ENCODE data around the gene ENDOU.

The ENDOU gene

GRCh38 chr12:47742253-47742825 lies 17.0 kb upstream of the ENDOU start:
- no peak overlapping the region for H2AK5ac ChIP-seq (ENCODE audit: low read depth, low read length)
- no peak overlapping the region for H2AFZ ChIP-seq (ENCODE audit: low read length)
- H3K4me3 ChIP-seq (ENCODE audit: low read length in 2 of 2) = no peak overlapping the region
- H3K27me3 ChIP-seq (ENCODE audit: control insufficient read depth in 3 of 3, insufficient read depth in 3 of 3, low read depth in 1 of 3, low read length in 3 of 3) = no peaks in the 10 kb centered on the region
- no peak overlapping the region for H4K91ac ChIP-seq (ENCODE audit: low read depth, low read length, poor library complexity)
- no peak overlapping the region for H3K23ac ChIP-seq (ENCODE audit: low read depth, low read length, poor library complexity)
- no peak overlapping the region for H3K18ac ChIP-seq (ENCODE audit: low read length)
- H3K4ac ChIP-seq (ENCODE audit: low read length) = no peak overlapping the region
- no peak overlapping the region for H2BK15ac ChIP-seq (ENCODE audit: low read length)
- H3K36me3 ChIP-seq (replicated peaks in 1 of 2; ENCODE audit: control insufficient read depth in 2 of 2, insufficient read depth in 2 of 2, low read length in 2 of 2) = no peaks in the 10 kb centered on the region
- no CpG with 5 or more reads among the region's 7 CpGs for whole genome bisulfite sequencing, 2 donors (ENCODE audit: extremely low coverage in 2 of 2, insufficient read length in 2 of 2, insufficient replicate concordance in 1 of 2)
- no peak for DNase-seq (ENCODE audit: low spot score)
- H3K4me1 ChIP-seq (ENCODE audit: control insufficient read depth in 2 of 2, insufficient read depth in 1 of 2, low read depth in 1 of 2, low read length in 2 of 2) = peaks cover 2 to 17% of the 10 kb centered on the region in 2 donors
- H2BK120ac ChIP-seq (ENCODE audit: low read depth, low read length) = no peak overlapping the region
- no peak overlapping the region for H3K14ac ChIP-seq (ENCODE audit: low read length)
- no peak overlapping the region for H2BK12ac ChIP-seq (ENCODE audit: low read length)
- H3K79me1 ChIP-seq (ENCODE audit: low read depth, low read length) = no peaks in the 10 kb centered on the region
- H3K27ac ChIP-seq (replicated peaks; ENCODE audit: low read length) = no peak overlapping the region
- no peak overlapping the region for H4K8ac ChIP-seq (ENCODE audit: low read depth, low read length)
- H2BK5ac ChIP-seq (ENCODE audit: low read length) = no peak overlapping the region
- H3K9me3 ChIP-seq (replicated peaks in 1 of 2; ENCODE audit: control insufficient read depth in 2 of 2, insufficient read depth in 1 of 2, low read depth in 1 of 2, low read length in 2 of 2) = no peaks in the 10 kb centered on the region
- H3K4me2 ChIP-seq (ENCODE audit: insufficient read depth, low read length, poor library complexity, severe bottlenecking) = no peak overlapping the region
- H3K9ac ChIP-seq (ENCODE audit: low read depth, low read length, poor library complexity) = no peak overlapping the region

- H2BK5ac ChIP-seq (ENCODE audit: low read length) = peak overlapping the region; percentile 7
- no peak overlapping the region for H4K91ac ChIP-seq (ENCODE audit: low read depth, low read length, poor library complexity)
- no peak overlapping the region for H3K23ac ChIP-seq (ENCODE audit: low read depth, low read length, poor library complexity)
- no CpG with 5 or more reads among the region's 4 CpGs for WGBS, 2 donors (ENCODE audit: extremely low coverage in 2 of 2, insufficient read length in 2 of 2, insufficient replicate concordance in 1 of 2)
- H2BK15ac ChIP-seq (ENCODE audit: low read length) = no peak overlapping the region
- no peak overlapping the region for H2AK5ac ChIP-seq (ENCODE audit: low read depth, low read length)
- H3K79me1 ChIP-seq (ENCODE audit: low read depth, low read length) = no peaks in the 10 kb centered on the region
- H3K9ac ChIP-seq (ENCODE audit: low read depth, low read length, poor library complexity) = no peak overlapping the region
- DNase-seq (ENCODE audit: low spot score) = no peak
- H3K27ac ChIP-seq (replicated peaks; ENCODE audit: low read length) = no peak overlapping the region
- no peak overlapping the region for H3K4me3 ChIP-seq (ENCODE audit: low read length in 2 of 2)
- no peak overlapping the region for H2BK12ac ChIP-seq (ENCODE audit: low read length)
- no peak overlapping the region for H4K8ac ChIP-seq (ENCODE audit: low read depth, low read length)
- no peak overlapping the region for H3K4ac ChIP-seq (ENCODE audit: low read length)
- H2AFZ ChIP-seq (ENCODE audit: low read length) = peak overlapping the region; percentile 37
- H3K18ac ChIP-seq (ENCODE audit: low read length) = peak overlapping the region; percentile 60
- H3K4me1 ChIP-seq (ENCODE audit: control insufficient read depth in 2 of 2, insufficient read depth in 1 of 2, low read depth in 1 of 2, low read length in 2 of 2) = peaks cover 7 to 21% of the 10 kb centered on the region in 2 donors
- H3K14ac ChIP-seq (ENCODE audit: low read length) = no peak overlapping the region
- H3K27me3 ChIP-seq (ENCODE audit: control insufficient read depth in 3 of 3, insufficient read depth in 3 of 3, low read depth in 1 of 3, low read length in 3 of 3) = no peaks in the 10 kb centered on the region
- H3K36me3 ChIP-seq (replicated peaks in 1 of 2; ENCODE audit: control insufficient read depth in 2 of 2, insufficient read depth in 2 of 2, low read length in 2 of 2) = no peaks in the 10 kb centered on the region
- peak overlapping the region; percentile 0 for H2BK120ac ChIP-seq (ENCODE audit: low read depth, low read length)
- H3K4me2 ChIP-seq (ENCODE audit: insufficient read depth, low read length, poor library complexity, severe bottlenecking) = no peak overlapping the region
- no peaks in the 10 kb centered on the region for H3K9me3 ChIP-seq (replicated peaks in 1 of 2; ENCODE audit: control insufficient read depth in 2 of 2, insufficient read depth in 1 of 2, low read depth in 1 of 2, low read length in 2 of 2)
Measured at GRCh38 chr12:47741340-47741703, 16.0 kb upstream of the ENDOU start.

- H2BK15ac ChIP-seq (ENCODE audit: low read length) = no peak overlapping the region
- no peak overlapping the region for H3K4me2 ChIP-seq (ENCODE audit: insufficient read depth, low read length, poor library complexity, severe bottlenecking)
- no CpG with 5 or more reads among the region's 21 CpGs for WGBS, 2 donors (ENCODE audit: extremely low coverage in 2 of 2, insufficient read length in 2 of 2, insufficient replicate concordance in 1 of 2)
- H4K91ac ChIP-seq (ENCODE audit: low read depth, low read length, poor library complexity) = no peak overlapping the region
- H3K14ac ChIP-seq (ENCODE audit: low read length) = no peak overlapping the region
- H3K36me3 ChIP-seq (replicated peaks in 1 of 2; ENCODE audit: control insufficient read depth in 2 of 2, insufficient read depth in 2 of 2, low read length in 2 of 2) = no peaks in the 10 kb centered on the region
- peaks cover 9 to 24% of the 10 kb centered on the region in 2 donors for H3K4me1 ChIP-seq (ENCODE audit: control insufficient read depth in 2 of 2, insufficient read depth in 1 of 2, low read depth in 1 of 2, low read length in 2 of 2)
- H2BK12ac ChIP-seq (ENCODE audit: low read length) = no peak overlapping the region
- peak overlapping the region; percentile 7 for H2BK5ac ChIP-seq (ENCODE audit: low read length)
- H3K27me3 ChIP-seq (ENCODE audit: control insufficient read depth in 3 of 3, insufficient read depth in 3 of 3, low read depth in 1 of 3, low read length in 3 of 3) = no peaks in the 10 kb centered on the region
- no peaks in the 10 kb centered on the region for H3K79me1 ChIP-seq (ENCODE audit: low read depth, low read length)
- H2BK120ac ChIP-seq (ENCODE audit: low read depth, low read length) = peak overlapping the region; percentile 0
- peak overlapping the region; percentile 3 for H3K18ac ChIP-seq (ENCODE audit: low read length)
- no peak for DNase-seq (ENCODE audit: low spot score)
- no peak overlapping the region for H3K4me3 ChIP-seq (ENCODE audit: low read length in 2 of 2)
- no peak overlapping the region for H3K9ac ChIP-seq (ENCODE audit: low read depth, low read length, poor library complexity)
- no peaks in the 10 kb centered on the region for H3K9me3 ChIP-seq (replicated peaks in 1 of 2; ENCODE audit: control insufficient read depth in 2 of 2, insufficient read depth in 1 of 2, low read depth in 1 of 2, low read length in 2 of 2)
- peak overlapping the region; percentile 37 for H2AFZ ChIP-seq (ENCODE audit: low read length)
- no peak overlapping the region for H4K8ac ChIP-seq (ENCODE audit: low read depth, low read length)
- no peak overlapping the region for H3K27ac ChIP-seq (replicated peaks; ENCODE audit: low read length)
- peak overlapping the region; percentile 16 for H2AK5ac ChIP-seq (ENCODE audit: low read depth, low read length)
- H3K23ac ChIP-seq (ENCODE audit: low read depth, low read length, poor library complexity) = no peak overlapping the region
- no peak overlapping the region for H3K4ac ChIP-seq (ENCODE audit: low read length)
Measured at GRCh38 chr12:47740606-47741339, 15.5 kb upstream of the ENDOU start.

GRCh38 chr12:47739979-47740378 lies 14.7 kb upstream of the ENDOU start:
- Histone ChIP-seq H3K79me1 (ENCODE audit: low read depth, low read length) (no peaks in the 10 kb centered on the region), H2BK120ac (ENCODE audit: low read depth, low read length) (no peak overlapping the region), H3K4me3 (ENCODE audit: low read length in 2 of 2) (no peak overlapping the region), H2BK5ac (ENCODE audit: low read length) (no peak overlapping the region), H3K36me3 (replicated peaks in 1 of 2; ENCODE audit: control insufficient read depth in 2 of 2, insufficient read depth in 2 of 2, low read length in 2 of 2) (no peaks in the 10 kb centered on the region), H2BK15ac (ENCODE audit: low read length) (peak overlapping the region; percentile 6), H3K4ac (ENCODE audit: low read length) (peak overlapping the region; percentile 38), H3K9ac (ENCODE audit: low read depth, low read length, poor library complexity) (peak overlapping the region; percentile 51), H2BK12ac (ENCODE audit: low read length) (no peak overlapping the region), H4K91ac (ENCODE audit: low read depth, low read length, poor library complexity) (no peak overlapping the region), H2AFZ (ENCODE audit: low read length) (no peak overlapping the region), H3K18ac (ENCODE audit: low read length) (peak overlapping the region; percentile 11), H3K27me3 (ENCODE audit: control insufficient read depth in 3 of 3, insufficient read depth in 3 of 3, low read depth in 1 of 3, low read length in 3 of 3) (no peaks in the 10 kb centered on the region), H3K14ac (ENCODE audit: low read length) (no peak overlapping the region), H3K23ac (ENCODE audit: low read depth, low read length, poor library complexity) (no peak overlapping the region), H4K8ac (ENCODE audit: low read depth, low read length) (no peak overlapping the region), H2AK5ac (ENCODE audit: low read depth, low read length) (peak overlapping the region; percentile 68), H3K27ac (replicated peaks; ENCODE audit: low read length) (no peak overlapping the region), H3K4me1 (ENCODE audit: control insufficient read depth in 2 of 2, insufficient read depth in 1 of 2, low read depth in 1 of 2, low read length in 2 of 2) (peaks cover 17 to 24% of the 10 kb centered on the region in 2 donors), H3K9me3 (replicated peaks in 1 of 2; ENCODE audit: control insufficient read depth in 2 of 2, insufficient read depth in 1 of 2, low read depth in 1 of 2, low read length in 2 of 2) (no peaks in the 10 kb centered on the region), H3K4me2 (ENCODE audit: insufficient read depth, low read length, poor library complexity, severe bottlenecking) (no peak overlapping the region)
- WGBS, 2 donors (ENCODE audit: extremely low coverage in 2 of 2, insufficient read length in 2 of 2, insufficient replicate concordance in 1 of 2) = no CpG with 5 or more reads among the region's 12 CpGs
- no peak for DNase-seq (ENCODE audit: low spot score)
